ENCODE measurements around the gene DIS3L2. TPM values are rescaled to one million over a fixed set of nuclear protein-coding genes. Genes with fewer than 3 reads are reported as not detected.

DIS3L2 gene
- total and polyA plus RNA-seq, 2 of the 8 experiments (the other 6 are each of a cell fraction or from before 2014, with no cell fraction given), result 11.5 to 21.6 TPM

- H2BK120ac ChIP-seq (replicated peaks; ENCODE audit: low read depth, low read length), result no peak overlapping the region
- no peak for TF ChIP-seq YY1 (IDR thresholded peaks at IDR 0.05; ENCODE audit: low read depth, low read length)
- no peak for TF ChIP-seq HDAC2 (IDR thresholded peaks at IDR 0.05; ENCODE audit: borderline replicate concordance in 1 of 2, low read depth in 2 of 2, low read length in 2 of 2)
- TF ChIP-seq TEAD4 (IDR thresholded peaks at IDR 0.05; ENCODE audit: low read depth, low read length), result no peak
- no peak for TF ChIP-seq MAFK (IDR thresholded peaks at IDR 0.05; ENCODE audit: low read depth, low read length)
- no peak for TF ChIP-seq HDAC6 (IDR thresholded peaks at IDR 0.05; ENCODE audit: low read depth, low read length)
- TF ChIP-seq BCL11A (IDR thresholded peaks at IDR 0.05; ENCODE audit: low read depth in 2 of 2, low read length in 2 of 2), result no peak
- no peak for TF ChIP-seq CREB1 (IDR thresholded peaks at IDR 0.05)
- TF ChIP-seq KDM5A (IDR thresholded peaks at IDR 0.05; ENCODE audit: low read length), result no peak
- no peak for TF ChIP-seq CTCF (IDR thresholded peaks at IDR 0.05; ENCODE audit: control extremely low read depth in 1 of 3, insufficient read depth in 1 of 3, low read depth in 1 of 3, low read length in 3 of 3)
- TF ChIP-seq SIRT6 (IDR thresholded peaks at IDR 0.05; ENCODE audit: low read length), result no peak
Observed at GRCh38 chr2:232286001-232286868, 324.7 kb downstream of the DIS3L2 start.

More at GRCh38 chr2:232286001-232286868, 324.7 kb downstream of the DIS3L2 start:
- Histone ChIP-seq H3K9ac (replicated peaks in 1 of 4; ENCODE audit: extremely low read depth in 1 of 4, low read depth in 3 of 4, low read length in 3 of 4) (no peak overlapping the region), H3K4ac (replicated peaks; ENCODE audit: insufficient read length, low read depth, low read length) (no peak overlapping the region), H3K4me3 (ENCODE audit: extremely low read depth in 1 of 4, insufficient read depth in 2 of 4, low read depth in 3 of 4, low read length in 4 of 4) (no peak overlapping the region), H4K91ac (replicated peaks; ENCODE audit: insufficient read length, low read length) (no peak overlapping the region), H4K20me1 (replicated peaks in 1 of 2; ENCODE audit: control insufficient read depth in 1 of 2, insufficient read depth in 2 of 2, low read length in 2 of 2) (no peaks in the 10 kb centered on the region), H4K5ac (ENCODE audit: insufficient read length, low read depth, low read length) (no peak overlapping the region), H2BK15ac (ENCODE audit: low read length) (no peak overlapping the region), H3K56ac (replicated peaks; ENCODE audit: insufficient read length, low read depth, low read length) (no peak overlapping the region), H3K14ac (ENCODE audit: insufficient read length) (no peak overlapping the region), H2BK5ac (ENCODE audit: low read depth, low read length) (no peak overlapping the region), H3K79me1 (ENCODE audit: low read depth, low read length) (no peaks in the 10 kb centered on the region), H3K9me3 (ENCODE audit: insufficient read depth in 2 of 2, low read depth in 1 of 2, low read length in 1 of 2) (no peaks in the 10 kb centered on the region), H3K79me2 (ENCODE audit: control insufficient read depth in 1 of 2, insufficient read depth in 2 of 2, low read length in 2 of 2) (no peaks in the 10 kb centered on the region), H3K4me2 (ENCODE audit: insufficient read depth in 1 of 2, low read depth in 2 of 2, low read length in 2 of 2) (no peak overlapping the region), H2BK20ac (ENCODE audit: low read length) (no peak overlapping the region), H4K8ac (ENCODE audit: extremely low read depth, insufficient read depth, low read length) (no peak overlapping the region; the same call in 1 of the 2 replicates), H3K36me3 (ENCODE audit: control insufficient read depth in 2 of 4, insufficient read depth in 4 of 4, low read length in 3 of 4) (no peaks in the 10 kb centered on the region), H3K27ac (ENCODE audit: low read depth, low read length) (no peak overlapping the region), H3K4me1 (replicated peaks in 1 of 4; ENCODE audit: control insufficient read depth in 3 of 4, insufficient read depth in 4 of 4, low read length in 3 of 4) (no peaks in the 10 kb centered on the region), H3K23me2 (ENCODE audit: low read depth, low read length) (0 out of 2 replicates have a peak, but pooled peaks cover 2% of the 10 kb centered on the region), H2AFZ (ENCODE audit: low read length) (no peak overlapping the region), H3K27me3 (replicated peaks in 1 of 4; ENCODE audit: control insufficient read depth in 3 of 4, extremely low read depth in 1 of 4, insufficient read depth in 3 of 4, low read length in 3 of 4) (no peaks in the 10 kb centered on the region), H2AK5ac (ENCODE audit: low read depth, low read length) (no peak overlapping the region), H3K23ac (ENCODE audit: insufficient read length) (no peak overlapping the region), H2BK12ac (ENCODE audit: low read depth, low read length) (no peak overlapping the region), H3K18ac (ENCODE audit: extremely low read depth, low read length) (no peak overlapping the region)
- FAIRE-seq (no peak), DNase-seq (ENCODE audit: low read depth in 1 of 2, low spot score in 2 of 2) (no peak)
- POLR2A ChIA-PET (ENCODE audit: partially characterized antibody), result interaction anchor here (1.2 kb wide), 1 partner anchor 9 kb away, joined by 3 read pairs; no protein-coding TSS in a partner anchor
- CTCF ChIA-PET (ENCODE audit: partially characterized antibody), result interaction anchor here (0.6 to 1.6 kb wide), 9 partner anchors 11 to 386 kb away, joined by 3 to 5 read pairs (median 3); no protein-coding TSS in a partner anchor
- 84% methylated on average over 5 of the region's 5 CpGs; no CpG with 5 or more reads in 1 of the 2 experiments for WGBS, 2 experiments (ENCODE audit: extremely low coverage in 1 of 2, insufficient coverage in 1 of 2, insufficient read length in 1 of 2, insufficient replicate concordance in 2 of 2, low coverage in 1 of 2, low lambda C conversion rate in 2 of 2, missing lambda C conversion rate in 1 of 2)

All from H1 (cell line).